ENCODE data around the gene PRRX2.

GRCh38 chr9:129731477-129732085, 66.1 kb downstream of the PRRX2 start:
- no peak for TF ChIP-seq CREB1 (CRISPR knock-in tag; IDR thresholded peaks at IDR 0.05)
- no peak for TF ChIP-seq CTCF (IDR thresholded peaks at IDR 0.05)
- TF ChIP-seq ZNF138 (CRISPR knock-in tag; conservative IDR thresholded peaks at IDR 0.05), result no peak
- TF ChIP-seq ESRRA (CRISPR knock-in tag; IDR thresholded peaks at IDR 0.05; ENCODE audit: borderline replicate concordance), result no peak
- TF ChIP-seq ELF4 (CRISPR knock-in tag; IDR thresholded peaks at IDR 0.05; ENCODE audit: low read depth), result no peak

Data from WTC11 (cell line).